Hematopoietic multipotent progenitor cell treated with erythropoietin and hydrocortisone succinate and interleukin-3 and kit ligand, for 6 days (in vitro differentiated cells): ENCODE data around the gene TBC1D3C.
"Not testable (repeated sequence)": the region's sequence is repeated elsewhere in the genome, so short reads cannot be mapped to it uniquely, and the experiment has no call there.

ENCODE experiments used
- DNase-seq: peaks from one replicate; pipeline ENCODE4 v3.0.0-alpha.2; 2015

The TBC1D3C gene

DNA sequence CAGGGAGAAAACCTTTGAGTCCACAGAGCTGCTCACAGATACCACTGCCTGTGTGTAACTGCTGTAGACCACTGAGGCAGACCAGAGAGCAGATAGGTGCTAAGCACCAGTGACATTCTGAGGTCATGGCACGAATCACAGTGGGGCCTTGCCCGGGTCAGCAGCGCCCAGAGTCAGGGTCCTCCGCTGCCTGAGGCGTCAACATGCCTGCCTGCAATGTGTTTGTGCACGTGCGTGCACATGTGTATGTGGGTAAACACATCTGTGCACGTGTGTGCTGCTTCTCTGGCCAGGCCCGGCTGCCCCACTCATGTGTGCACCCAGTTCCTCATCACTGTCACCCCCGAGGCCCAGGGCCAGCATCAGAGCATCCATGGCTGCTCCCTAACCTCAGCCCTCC is at the start of gene TBC1D3C:
TBC1D3C (minus strand) TSS at position 101 of the 400 bp plus-strand sequence. CDS start 1,568 bp downstream, outside the sequence.
- DNase-seq, result not testable (repeated sequence)

DNA sequence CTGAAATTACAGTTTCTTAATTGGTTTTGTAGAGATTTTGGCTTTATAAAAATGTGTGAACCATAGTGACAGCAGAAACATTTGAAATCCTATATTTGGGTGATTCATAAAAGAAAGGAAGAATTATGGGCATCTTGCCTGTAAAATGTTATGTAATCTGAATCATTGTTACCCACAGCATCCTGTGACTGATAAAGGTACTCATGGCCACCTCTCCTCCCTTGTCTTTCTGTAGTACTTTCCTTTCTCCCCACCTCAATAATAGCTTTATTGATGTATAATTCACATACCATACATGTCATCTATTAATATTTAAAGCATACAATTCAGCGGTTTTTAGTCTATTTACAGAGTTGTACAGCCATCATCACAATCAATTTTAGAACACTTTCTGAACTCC is 30.8 kb upstream of the TBC1D3C start:
- not testable (repeated sequence) for DNase-seq

DNA sequence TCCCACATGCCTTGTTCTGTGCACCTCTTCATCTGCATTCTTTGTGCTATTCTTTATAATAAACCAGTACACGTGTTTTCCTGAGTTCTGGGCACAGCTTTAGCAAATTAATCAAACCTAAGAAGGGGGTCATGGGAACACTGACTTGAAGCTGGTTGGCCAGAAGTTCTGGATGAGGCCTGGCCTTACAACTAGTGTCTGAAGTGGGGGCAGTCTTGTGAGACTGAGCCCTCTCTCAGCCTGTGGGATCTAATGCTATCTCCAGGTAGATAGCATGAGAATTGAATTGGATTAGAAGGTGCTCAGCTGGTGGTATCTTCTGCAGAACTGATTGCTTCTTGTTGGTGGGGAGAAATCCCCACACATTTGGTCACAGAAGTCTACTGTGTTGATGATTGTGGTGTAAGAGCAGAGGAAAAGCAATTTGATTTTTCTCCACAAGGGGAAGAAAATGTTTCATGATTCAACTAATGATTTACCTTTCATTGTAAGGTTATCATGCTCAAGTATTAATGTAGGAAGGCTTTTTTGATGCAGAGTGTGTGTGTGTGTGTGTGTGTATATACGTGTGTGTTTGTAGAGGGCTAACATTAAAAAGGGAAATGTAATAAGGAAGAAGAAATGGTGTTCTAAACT is 25.7 kb upstream of the TBC1D3C start:
- DNase-seq, result not testable (repeated sequence)

DNA sequence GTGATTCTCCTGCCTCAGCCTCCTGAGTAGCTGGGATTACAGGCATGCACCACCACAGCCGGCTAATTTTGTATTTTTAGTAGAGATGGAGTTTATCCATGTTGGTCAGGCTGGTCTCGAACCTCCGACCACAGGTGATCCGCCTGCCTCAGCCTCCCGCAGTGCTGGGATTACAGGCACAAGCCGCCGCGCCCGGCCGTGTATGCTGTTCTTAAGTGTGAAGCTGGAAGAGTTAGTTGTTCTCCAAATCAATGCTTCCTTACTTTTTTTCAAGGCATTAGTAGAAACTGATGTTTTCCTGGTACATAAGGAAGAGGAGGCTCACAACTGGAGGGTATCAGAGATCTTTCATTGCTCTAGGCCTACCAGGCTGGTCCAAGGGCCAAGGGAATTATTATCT is 19.7 kb upstream of the TBC1D3C start:
- not testable (repeated sequence) for DNase-seq

DNA sequence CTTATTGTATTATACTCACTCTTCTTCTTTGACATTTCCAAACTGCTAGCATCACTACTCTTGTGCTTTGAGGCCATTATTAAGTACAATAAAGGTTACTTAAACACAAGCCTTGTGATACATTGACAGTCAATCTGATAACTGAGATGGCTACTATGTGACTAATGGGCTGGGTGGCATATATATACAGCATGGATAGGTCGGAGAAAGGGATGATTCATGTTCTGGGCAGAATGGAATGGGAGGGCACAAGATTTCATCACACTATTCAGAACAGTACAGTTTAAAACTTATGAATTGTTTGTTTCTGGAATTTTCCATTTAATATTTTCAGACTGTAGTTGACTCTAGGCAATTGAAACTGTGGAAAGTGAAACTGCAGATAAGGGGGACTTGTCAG is 18.9 kb upstream of the TBC1D3C start:
- not testable (repeated sequence) for DNase-seq
